ENCODE data around the gene RTN4R.

DNA sequence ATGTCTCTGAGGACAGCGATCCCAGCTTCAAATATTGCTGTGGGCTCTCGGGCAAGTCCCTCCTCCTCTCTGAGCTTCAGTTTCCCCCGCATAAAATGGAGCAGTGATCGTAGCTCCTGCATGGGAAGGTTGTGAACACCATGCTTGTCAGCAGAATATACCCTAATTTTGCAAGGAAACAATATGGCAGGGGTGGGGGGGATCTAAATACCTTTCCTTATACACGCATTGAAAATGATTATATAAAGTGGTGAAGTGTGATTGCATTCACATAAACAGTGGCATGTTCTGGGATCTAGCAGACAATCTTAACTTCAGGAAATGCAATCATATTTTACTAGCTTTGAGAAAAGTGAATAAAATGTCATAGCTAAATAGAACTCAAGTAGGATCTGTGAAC, 24.0 kb upstream of the RTN4R start:
- TF ChIP-seq POLR2A (IDR thresholded peaks at IDR 0.05), result no peak
- TF ChIP-seq, protein P1, sequence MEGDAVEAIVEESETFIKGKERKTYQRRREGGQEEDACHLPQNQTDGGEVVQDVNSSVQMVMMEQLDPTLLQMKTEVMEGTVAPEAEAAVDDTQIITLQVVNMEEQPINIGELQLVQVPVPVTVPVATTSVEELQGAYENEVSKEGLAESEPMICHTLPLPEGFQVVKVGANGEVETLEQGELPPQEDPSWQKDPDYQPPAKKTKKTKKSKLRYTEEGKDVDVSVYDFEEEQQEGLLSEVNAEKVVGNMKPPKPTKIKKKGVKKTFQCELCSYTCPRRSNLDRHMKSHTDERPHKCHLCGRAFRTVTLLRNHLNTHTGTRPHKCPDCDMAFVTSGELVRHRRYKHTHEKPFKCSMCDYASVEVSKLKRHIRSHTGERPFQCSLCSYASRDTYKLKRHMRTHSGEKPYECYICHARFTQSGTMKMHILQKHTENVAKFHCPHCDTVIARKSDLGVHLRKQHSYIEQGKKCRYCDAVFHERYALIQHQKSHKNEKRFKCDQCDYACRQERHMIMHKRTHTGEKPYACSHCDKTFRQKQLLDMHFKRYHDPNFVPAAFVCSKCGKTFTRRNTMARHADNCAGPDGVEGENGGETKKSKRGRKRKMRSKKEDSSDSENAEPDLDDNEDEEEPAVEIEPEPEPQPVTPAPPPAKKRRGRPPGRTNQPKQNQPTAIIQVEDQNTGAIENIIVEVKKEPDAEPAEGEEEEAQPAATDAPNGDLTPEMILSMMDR (IDR thresholded peaks at IDR 0.05), result no peak

Measured in tibial nerve (tissue), 3 donors.